CD4-positive, alpha-beta memory T cell (primary cell): ENCODE results near the gene UBE2QL1. TPM values are rescaled to one million over a fixed set of nuclear protein-coding genes. Genes with fewer than 3 reads are reported as not detected.
A peak's percentile ranks its signal among the peaks of the same experiment; 100 is the strongest.

ENCODE experiments used
- CTCF ChIA-PET: fragments of 350-600 bp; sonication (Branson Sonifier 250); formaldehyde crosslinking; loops from one replicate; lab custom pipeline; 2021; ENCODE audit warnings: inconsistent platforms; ENCODE audit not compliant: partially characterized antibody; lab: Charles Lee
- POLR2A ChIA-PET: fragments of 350-600 bp; sonication (Branson Sonifier 250); formaldehyde crosslinking; loops from one replicate; lab custom pipeline; 2021; ENCODE audit not compliant: partially characterized antibody; lab: Charles Lee
- DNase-seq, 5 donors: peaks; one replicate each; pipeline versions ENCODE4 v3.0.0 to v3.0.0-alpha.2; 2020 to 2022; ENCODE audit warnings: mixed read lengths in 1 of 5
- H3K27ac ChIP-seq: one replicate; pipeline ENCODE4 v1.7.0; 2013; ENCODE audit warnings: low read depth, low read length
- H3K27me3 ChIP-seq: 2 replicates; pipeline ENCODE4 v1.7.0; 2013; ENCODE audit warnings: mild to moderate bottlenecking, low read length, moderate library complexity; ENCODE audit not compliant: insufficient read depth
- H3K36me3 ChIP-seq: 2 replicates; pipeline ENCODE4 v1.7.0; 2013; ENCODE audit warnings: mild to moderate bottlenecking, low read length, moderate library complexity; ENCODE audit not compliant: insufficient read depth
- H3K4me1 ChIP-seq: 2 replicates; pipeline ENCODE4 v1.7.0; 2013; ENCODE audit warnings: mild to moderate bottlenecking, low read length, moderate library complexity; ENCODE audit not compliant: insufficient read depth
- H3K4me3 ChIP-seq, 2 donors: one replicate each; pipeline ENCODE4 v1.7.0; 2013; ENCODE audit warnings: low read length in 2 of 2, mild to moderate bottlenecking in 1 of 2
- H3K9me3 ChIP-seq, 2 donors: one replicate each; pipeline ENCODE4 v1.7.0; 2013; ENCODE audit warnings: low read length in 2 of 2, control low read depth in 1 of 2; ENCODE audit not compliant: control insufficient read depth in 1 of 2
- H3K27ac Mint-ChIP-seq, 7 donors: one replicate each; pipeline ENCODE4 v1.8.0; 2020 to 2021; ENCODE audit warnings: mixed read lengths in 7 of 7, mild to moderate bottlenecking in 6 of 7, inconsistent platforms in 3 of 7, moderate library complexity in 3 of 7
- H3K27me3 Mint-ChIP-seq, 2 donors: one replicate each; pipeline ENCODE4 v1.8.0; 2020 to 2021; ENCODE audit warnings: mixed read lengths in 2 of 2
- H3K36me3 Mint-ChIP-seq, 2 donors: one replicate each; pipeline ENCODE4 v1.8.0; 2020 to 2021; ENCODE audit warnings: mixed read lengths in 2 of 2, inconsistent platforms in 1 of 2, mild to moderate bottlenecking in 1 of 2
- H3K4me1 Mint-ChIP-seq, 4 donors: one replicate each; pipeline ENCODE4 v1.8.0; 2020 to 2021; ENCODE audit warnings: mixed read lengths in 4 of 4, mild to moderate bottlenecking in 1 of 4
- H3K4me3 Mint-ChIP-seq, 8 donors: one replicate each; pipeline ENCODE4 v1.8.0; 2020 to 2021; ENCODE audit warnings: mixed read lengths in 8 of 8, mild to moderate bottlenecking in 7 of 8, moderate library complexity in 6 of 8, inconsistent platforms in 3 of 8
- H3K9me3 Mint-ChIP-seq, 8 donors: one replicate each; pipeline ENCODE4 v1.8.0; 2020 to 2021; ENCODE audit warnings: mixed read lengths in 8 of 8, mild to moderate bottlenecking in 5 of 8, inconsistent platforms in 3 of 8, moderate library complexity in 1 of 8
- intact Hi-C: fragments of 100-400 bp; cut with micrococcal nuclease; formaldehyde crosslinking; loops from one replicate; pipeline ENCODE4 v1.15.1; 2023
- polyA plus RNA-seq, 2 donors: library from polyadenylated mRNA; unstranded; fragments of 300-500 nt; fragmentation: Illumina TruSeq; gene quantifications; one replicate each; pipeline ENCODE4 v1.2.3, GENCODE V29; 2021
- total RNA-seq, 2 experiments: library from RNA; stranded (reverse); gene quantifications; one replicate each; pipeline ENCODE4 v1.2.3, GENCODE V29; 2021

The UBE2QL1 gene
- total and polyA plus RNA-seq, 4 experiments from 2014 or later: not detected

- Histone ChIP-seq H3K4me3 (no peak overlapping the region), H3K27ac (no peak overlapping the region), H3K9me3 (no peaks in the 10 kb centered on the region), H3K4me1 (no peaks in the 10 kb centered on the region), H3K27me3 (no peaks in the 10 kb centered on the region), H3K36me3 (no peaks in the 10 kb centered on the region)
- peaks cover 12 to 22% of the 10 kb centered on the region in 2 donors for H3K27me3 Mint-ChIP-seq
- intact Hi-C loops: no loop called here
- no peak overlapping the region for H3K4me3 Mint-ChIP-seq
- CTCF ChIA-PET: no interaction called here
- POLR2A ChIA-PET: no interaction called here
- no peak overlapping the region for H3K27ac Mint-ChIP-seq
- H3K36me3 Mint-ChIP-seq: no peaks in the 10 kb centered on the region
- no peaks in the 10 kb centered on the region for H3K4me1 Mint-ChIP-seq
- peaks cover 0 to 19% (median 0%) of the 10 kb centered on the region in 8 donors for H3K9me3 Mint-ChIP-seq
- DNase-seq: no peak
These were observed 53.0 kb downstream of the UBE2QL1 start for GRCh38 chr5:6501701-6502100.

- Mint-ChIP-seq H3K27ac (no peak overlapping the region), H3K36me3 (no peaks in the 10 kb centered on the region), H3K4me3 (no peak overlapping the region)
These were observed 53.8 kb downstream of the UBE2QL1 start for GRCh38 chr5:6502421-6502820.

DNA sequence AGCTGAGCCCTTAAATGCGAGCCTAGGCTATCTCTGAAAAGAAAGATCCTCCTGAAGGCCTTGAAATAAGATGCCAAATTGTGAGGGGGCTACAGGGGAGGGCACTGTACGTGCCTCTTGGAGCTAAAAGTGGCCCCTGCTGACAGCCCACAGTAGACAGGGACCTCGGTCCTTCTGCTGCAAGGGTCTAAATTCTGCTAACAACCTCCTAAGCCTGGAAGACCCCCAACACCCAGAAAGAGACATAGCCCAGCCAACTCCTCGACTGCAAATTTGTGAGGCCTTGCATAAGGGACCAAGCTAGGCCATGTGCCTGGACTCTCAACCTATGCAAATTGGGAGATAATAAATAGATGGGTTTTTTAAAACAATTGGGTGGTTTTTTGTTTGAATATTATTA is 54.7 kb downstream of the UBE2QL1 start:
- no peak overlapping the region for H3K27ac ChIP-seq
- H3K9me3 ChIP-seq: no peaks in the 10 kb centered on the region
- H3K4me1 ChIP-seq: no peaks in the 10 kb centered on the region
- Mint-ChIP-seq H3K4me3 (no peak overlapping the region), H3K4me1 (no peaks in the 10 kb centered on the region), H3K27ac (no peak overlapping the region), H3K9me3 (peaks cover 0 to 19% (median 0%) of the 10 kb centered on the region in 8 donors), H3K27me3 (peaks cover 12 to 27% of the 10 kb centered on the region in 2 donors), H3K36me3 (no peaks in the 10 kb centered on the region)
- H3K27me3 ChIP-seq: no peaks in the 10 kb centered on the region
- CTCF ChIA-PET: no interaction called here
- DNase-seq: no peak
- no peak overlapping the region for H3K4me3 ChIP-seq
- intact Hi-C loops: no loop called here
- no peaks in the 10 kb centered on the region for H3K36me3 ChIP-seq
- POLR2A ChIA-PET: no interaction called here

More at GRCh38 chr5:6502421-6502820, 53.8 kb downstream of the UBE2QL1 start:
- Mint-ChIP-seq H3K27me3 (peaks cover 12 to 27% of the 10 kb centered on the region in 2 donors), H3K9me3 (peaks cover 0 to 19% (median 0%) of the 10 kb centered on the region in 8 donors), H3K4me1 (no peaks in the 10 kb centered on the region)
- Histone ChIP-seq H3K27ac (no peak overlapping the region), H3K9me3 (no peaks in the 10 kb centered on the region), H3K36me3 (no peaks in the 10 kb centered on the region), H3K27me3 (no peaks in the 10 kb centered on the region), H3K4me3 (no peak overlapping the region), H3K4me1 (no peaks in the 10 kb centered on the region)
- intact Hi-C loops: no loop called here
- ChIA-PET CTCF (no interaction called here), POLR2A (no interaction called here)
- no peak for DNase-seq

DNA sequence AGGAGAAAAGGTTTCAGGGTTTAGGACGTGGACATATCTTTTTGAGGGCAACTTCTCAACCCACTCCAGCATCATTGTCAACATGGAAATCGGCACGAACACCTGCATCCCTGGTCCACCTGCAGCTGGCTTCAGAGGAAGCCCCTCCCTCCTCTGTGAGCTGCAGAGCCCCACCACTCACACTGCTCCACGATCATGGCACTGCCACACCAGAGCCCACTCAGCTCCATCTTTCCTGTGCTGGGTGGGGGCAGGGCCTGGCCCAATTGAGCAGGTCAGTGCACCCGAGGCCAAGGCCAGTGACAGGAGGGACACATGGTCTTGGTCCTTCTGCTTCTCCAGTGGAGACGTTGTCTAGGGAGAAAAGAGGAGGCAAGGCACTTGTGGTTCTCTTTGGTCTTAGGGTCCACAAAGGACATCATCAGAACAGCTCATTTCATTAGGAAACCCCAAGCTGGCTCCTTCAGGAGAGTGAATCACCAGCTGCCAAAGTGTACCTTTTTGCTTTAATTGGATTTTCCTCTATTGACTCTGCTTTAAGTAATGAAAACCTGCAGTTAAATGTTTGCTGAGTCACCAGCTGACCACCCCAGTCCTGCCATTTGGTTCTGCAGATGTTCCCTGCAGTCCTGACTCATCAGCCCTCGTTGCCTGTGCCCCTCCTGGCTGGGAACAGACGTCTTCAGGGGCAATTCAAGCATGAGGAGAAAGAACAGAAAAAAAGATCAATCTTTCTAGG is 56.2 kb downstream of the UBE2QL1 start:
- Histone ChIP-seq H3K4me1 (no peaks in the 10 kb centered on the region), H3K9me3 (no peaks in the 10 kb centered on the region), H3K4me3 (no peak overlapping the region), H3K27me3 (no peaks in the 10 kb centered on the region), H3K27ac (no peak overlapping the region), H3K36me3 (no peaks in the 10 kb centered on the region)
- ChIA-PET CTCF (no interaction called here), POLR2A (no interaction called here)
- Mint-ChIP-seq H3K4me1 (no peaks in the 10 kb centered on the region), H3K27ac (no peak overlapping the region), H3K27me3 (peaks cover 12 to 28% of the 10 kb centered on the region in 2 donors), H3K36me3 (no peaks in the 10 kb centered on the region), H3K4me3 (no peak overlapping the region), H3K9me3 (peaks cover 0 to 19% (median 0%) of the 10 kb centered on the region in 8 donors)
- no peak for DNase-seq
- intact Hi-C loops: no loop called here

DNA sequence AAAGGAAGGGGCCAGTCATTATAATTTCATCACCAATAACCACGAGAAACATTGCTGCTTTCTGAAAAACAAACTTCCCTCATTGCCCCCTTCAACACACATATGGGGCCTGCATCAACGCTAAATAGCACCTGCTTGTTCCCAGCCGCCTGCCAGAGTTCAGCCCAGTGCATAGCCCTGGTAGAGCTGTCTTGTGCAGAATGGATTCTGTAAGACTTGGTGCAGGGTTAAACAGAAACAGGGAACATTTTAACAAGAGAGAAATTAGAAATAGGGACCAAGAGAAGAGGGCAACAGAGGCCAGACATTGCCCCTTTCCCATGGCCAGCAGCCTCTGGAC is 56.7 kb downstream of the UBE2QL1 start:
- intact Hi-C loops: no loop called here

DNA sequence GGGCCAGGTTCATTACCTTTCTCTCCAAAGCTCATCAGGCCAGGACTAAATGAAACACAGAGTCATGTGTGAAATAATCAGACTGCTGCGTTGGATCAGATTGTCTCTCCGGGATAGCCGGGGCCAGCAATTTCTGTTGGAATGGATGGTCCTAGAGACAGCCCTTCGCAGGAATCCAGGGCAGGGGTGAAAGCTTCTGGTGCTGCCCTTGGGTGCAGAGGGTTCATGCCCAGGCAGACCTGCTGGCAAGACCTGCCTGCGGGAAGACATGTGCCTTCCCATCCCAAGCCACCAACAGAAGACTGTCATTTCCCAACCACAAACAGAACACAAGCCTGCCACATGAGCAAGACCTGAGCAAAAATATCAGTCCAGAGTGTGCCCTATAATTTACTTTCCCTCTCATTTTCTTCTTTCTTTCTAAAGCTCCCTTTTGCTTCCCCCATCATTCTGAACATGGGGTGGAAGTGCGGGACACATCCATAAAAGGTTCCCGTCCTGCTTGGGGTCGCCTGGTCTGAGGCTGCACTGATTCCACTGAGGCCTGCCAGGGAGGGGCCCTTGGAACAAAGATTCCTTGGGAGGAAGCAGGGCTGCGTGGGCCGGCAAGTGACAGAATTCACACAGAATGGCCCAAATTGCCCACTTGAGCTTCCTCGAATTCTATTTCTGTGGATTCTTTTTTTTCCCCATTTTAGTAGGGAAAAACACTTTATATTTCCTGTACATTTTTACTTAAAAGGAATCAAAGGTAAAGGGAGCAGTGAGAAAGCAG is 57.3 kb downstream of the UBE2QL1 start:
- intact Hi-C loops: no loop called here
- no peaks in the 10 kb centered on the region for H3K9me3 ChIP-seq
- Mint-ChIP-seq H3K36me3 (no peaks in the 10 kb centered on the region), H3K27me3 (peaks cover 12 to 23% of the 10 kb centered on the region in 2 donors), H3K4me1 (no peaks in the 10 kb centered on the region), H3K9me3 (peaks cover 0 to 17% (median 0%) of the 10 kb centered on the region in 8 donors), H3K4me3 (no peak overlapping the region), H3K27ac (no peak overlapping the region)
- H3K36me3 ChIP-seq: no peaks in the 10 kb centered on the region
- ChIA-PET CTCF (no interaction called here), POLR2A (no interaction called here)
- H3K4me1 ChIP-seq: no peaks in the 10 kb centered on the region
- no peak overlapping the region for H3K27ac ChIP-seq
- DNase-seq: no peak
- H3K27me3 ChIP-seq: no peaks in the 10 kb centered on the region
- H3K4me3 ChIP-seq: no peak overlapping the region

More for the DNA sequence above, 56.7 kb downstream of the UBE2QL1 start:
- ChIA-PET CTCF (no interaction called here), POLR2A (no interaction called here)
- H3K4me3 Mint-ChIP-seq: no peak overlapping the region
- no peaks in the 10 kb centered on the region for H3K27me3 ChIP-seq
- peak overlapping the region in 1 of 7 donors; percentile 57 for H3K27ac Mint-ChIP-seq
- H3K36me3 ChIP-seq: no peaks in the 10 kb centered on the region
- no peaks in the 10 kb centered on the region for H3K4me1 Mint-ChIP-seq
- H3K9me3 Mint-ChIP-seq: peaks cover 0 to 19% (median 0%) of the 10 kb centered on the region in 8 donors
- H3K9me3 ChIP-seq: no peaks in the 10 kb centered on the region
- H3K4me3 ChIP-seq: no peak overlapping the region
- no peak overlapping the region for H3K27ac ChIP-seq
- DNase-seq: no peak
- H3K27me3 Mint-ChIP-seq: peaks cover 12 to 28% of the 10 kb centered on the region in 2 donors
- no peaks in the 10 kb centered on the region for H3K36me3 Mint-ChIP-seq
- H3K4me1 ChIP-seq: no peaks in the 10 kb centered on the region

DNA sequence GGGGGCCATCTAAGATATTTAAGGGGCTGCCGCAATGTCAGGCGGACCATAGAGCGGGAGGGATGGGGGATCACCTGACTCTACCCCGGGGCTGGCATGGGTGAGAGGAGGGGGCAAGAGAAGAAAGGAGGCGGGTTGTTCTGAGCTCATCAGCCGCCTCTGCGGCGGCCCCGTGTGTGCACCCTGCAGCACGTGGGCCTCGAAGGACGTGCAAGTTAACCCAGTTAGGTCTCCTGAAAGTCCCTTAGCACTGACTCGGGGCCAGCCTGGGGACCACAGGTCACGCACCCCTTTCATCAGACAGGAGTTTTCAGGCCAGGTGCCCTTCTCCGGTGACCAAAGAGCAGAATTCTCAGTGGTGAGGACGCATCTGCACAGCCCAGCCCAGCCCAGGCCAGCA is 58.0 kb downstream of the UBE2QL1 start:
- peaks cover 9 to 21% of the 10 kb centered on the region in 2 donors for H3K27me3 Mint-ChIP-seq

More for the DNA sequence above, 58.0 kb downstream of the UBE2QL1 start:
- DNase-seq: no peak
- Histone ChIP-seq H3K27me3 (no peaks in the 10 kb centered on the region), H3K36me3 (no peaks in the 10 kb centered on the region), H3K4me1 (no peaks in the 10 kb centered on the region), H3K4me3 (no peak overlapping the region), H3K27ac (no peak overlapping the region), H3K9me3 (no peaks in the 10 kb centered on the region)
- intact Hi-C loops: no loop called here
- H3K27ac Mint-ChIP-seq: no peak overlapping the region
- no peaks in the 10 kb centered on the region for H3K4me1 Mint-ChIP-seq
- H3K4me3 Mint-ChIP-seq: no peak overlapping the region
- ChIA-PET POLR2A (no interaction called here), CTCF (no interaction called here)
- H3K9me3 Mint-ChIP-seq: peaks cover 0 to 16% (median 0%) of the 10 kb centered on the region in 8 donors
- H3K36me3 Mint-ChIP-seq: no peaks in the 10 kb centered on the region
